HG03108 (cell line): ENCODE data around the gene ADAM22.
"Not testable (repeated sequence)": the region's sequence is repeated elsewhere in the genome, so short reads cannot be mapped to it uniquely, and the experiment has no call there.

Experiments used
- ATAC-seq: cut with Tn5 transposase; IDR thresholded peaks from one replicate; pipeline ENCODE4 v1.9.1; 2021; ENCODE audit warnings: moderate library complexity; ENCODE audit not compliant: unreplicated experiment

ADAM22 gene, protein sequence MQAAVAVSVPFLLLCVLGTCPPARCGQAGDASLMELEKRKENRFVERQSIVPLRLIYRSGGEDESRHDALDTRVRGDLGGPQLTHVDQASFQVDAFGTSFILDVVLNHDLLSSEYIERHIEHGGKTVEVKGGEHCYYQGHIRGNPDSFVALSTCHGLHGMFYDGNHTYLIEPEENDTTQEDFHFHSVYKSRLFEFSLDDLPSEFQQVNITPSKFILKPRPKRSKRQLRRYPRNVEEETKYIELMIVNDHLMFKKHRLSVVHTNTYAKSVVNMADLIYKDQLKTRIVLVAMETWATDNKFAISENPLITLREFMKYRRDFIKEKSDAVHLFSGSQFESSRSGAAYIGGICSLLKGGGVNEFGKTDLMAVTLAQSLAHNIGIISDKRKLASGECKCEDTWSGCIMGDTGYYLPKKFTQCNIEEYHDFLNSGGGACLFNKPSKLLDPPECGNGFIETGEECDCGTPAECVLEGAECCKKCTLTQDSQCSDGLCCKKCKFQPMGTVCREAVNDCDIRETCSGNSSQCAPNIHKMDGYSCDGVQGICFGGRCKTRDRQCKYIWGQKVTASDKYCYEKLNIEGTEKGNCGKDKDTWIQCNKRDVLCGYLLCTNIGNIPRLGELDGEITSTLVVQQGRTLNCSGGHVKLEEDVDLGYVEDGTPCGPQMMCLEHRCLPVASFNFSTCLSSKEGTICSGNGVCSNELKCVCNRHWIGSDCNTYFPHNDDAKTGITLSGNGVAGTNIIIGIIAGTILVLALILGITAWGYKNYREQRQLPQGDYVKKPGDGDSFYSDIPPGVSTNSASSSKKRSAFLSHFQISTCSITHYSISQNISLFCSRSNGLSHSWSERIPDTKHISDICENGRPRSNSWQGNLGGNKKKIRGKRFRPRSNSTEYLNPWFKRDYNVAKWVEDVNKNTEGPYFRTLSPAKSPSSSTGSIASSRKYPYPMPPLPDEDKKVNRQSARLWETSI

GRCh38 chr7:87933953-87934698 lies at the start of gene ADAM22:
Gene ADAM22 (plus strand): TSS chr7:87934251. CDS start chr7:87934466, 215 bp downstream.
- peak; percentile 96 for ATAC-seq

DNA sequence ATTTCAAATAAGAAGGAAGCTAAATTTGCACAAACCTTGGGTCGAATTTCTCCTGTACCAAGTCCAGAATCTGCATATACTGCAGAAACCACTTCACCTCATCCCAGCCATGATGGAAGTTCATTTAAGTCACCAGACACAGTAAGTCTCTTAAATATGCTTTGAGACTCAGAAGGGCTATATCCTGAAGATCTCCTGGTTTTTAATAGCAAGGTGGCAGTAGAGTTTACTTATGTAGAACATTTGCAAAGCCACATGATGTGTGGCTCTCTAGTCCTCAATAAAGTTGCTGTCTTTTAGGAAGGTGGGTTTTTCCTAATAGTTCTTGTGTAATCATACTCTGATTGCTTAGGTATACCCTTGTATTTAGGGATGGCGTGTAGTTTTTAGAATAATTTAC lies 49.0 kb upstream of the ADAM22 start:
- no peak for ATAC-seq

DNA sequence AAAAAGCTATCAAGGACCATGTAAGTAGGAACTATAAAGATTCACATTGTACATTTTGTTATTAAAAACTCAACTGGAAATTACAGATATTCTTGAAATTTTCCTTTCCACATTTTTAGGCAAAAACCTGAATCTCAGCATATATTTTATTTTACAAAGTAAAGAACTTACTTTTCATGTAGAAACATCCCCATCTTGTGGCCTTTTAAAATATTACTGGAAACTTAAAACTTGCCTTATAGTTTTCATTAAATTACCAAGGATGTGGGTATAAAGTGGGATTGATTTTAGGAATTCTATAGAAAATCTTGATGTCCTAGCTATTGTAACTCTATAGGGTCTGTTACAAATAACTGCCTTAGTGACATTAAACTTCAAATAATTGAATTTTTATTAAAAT lies 47.2 kb upstream of the ADAM22 start:
- ATAC-seq = no peak

- no peak for ATAC-seq
Observed at GRCh38 chr7:87895363-87895762, 38.7 kb upstream of the ADAM22 start.

- ATAC-seq = no peak
Observed at GRCh38 chr7:87899255-87899654, 34.8 kb upstream of the ADAM22 start.

DNA sequence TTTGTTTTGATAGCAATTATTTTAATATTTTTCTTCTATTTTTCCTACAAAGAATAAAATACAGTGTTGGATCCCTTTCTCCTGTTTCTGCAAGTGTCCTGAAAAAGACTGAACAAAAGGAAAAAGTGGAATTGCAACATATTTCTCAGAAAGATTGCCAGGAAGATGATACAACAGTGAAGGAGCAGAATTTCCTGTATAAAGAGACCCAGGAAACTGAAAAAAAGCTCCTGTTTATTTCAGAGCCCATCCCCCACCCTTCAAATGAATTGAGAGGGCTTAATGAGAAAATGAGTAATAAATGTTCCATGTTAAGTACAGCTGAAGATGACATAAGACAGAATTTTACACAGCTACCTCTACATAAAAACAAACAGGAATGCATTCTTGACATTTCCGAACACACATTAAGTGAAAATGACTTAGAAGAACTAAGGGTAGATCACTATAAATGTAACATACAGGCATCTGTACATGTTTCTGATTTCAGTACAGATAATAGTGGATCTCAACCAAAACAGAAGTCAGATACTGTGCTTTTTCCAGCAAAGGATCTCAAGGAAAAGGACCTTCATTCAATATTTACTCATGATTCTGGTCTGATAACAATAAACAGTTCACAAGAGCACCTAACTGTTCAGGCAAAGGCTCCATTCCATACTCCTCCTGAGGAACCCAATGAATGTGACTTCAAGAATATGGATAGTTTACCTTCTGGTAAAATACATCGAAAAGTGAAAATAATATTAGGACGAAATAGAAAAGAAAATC lies 26.7 kb upstream of the ADAM22 start:
- not testable (repeated sequence) for ATAC-seq

- not testable (repeated sequence) for ATAC-seq
Observed at GRCh38 chr7:87908814-87909213, 25.2 kb upstream of the ADAM22 start.

GRCh38 chr7:87912121-87912520 lies 21.9 kb upstream of the ADAM22 start:
- ATAC-seq = no peak

DNA sequence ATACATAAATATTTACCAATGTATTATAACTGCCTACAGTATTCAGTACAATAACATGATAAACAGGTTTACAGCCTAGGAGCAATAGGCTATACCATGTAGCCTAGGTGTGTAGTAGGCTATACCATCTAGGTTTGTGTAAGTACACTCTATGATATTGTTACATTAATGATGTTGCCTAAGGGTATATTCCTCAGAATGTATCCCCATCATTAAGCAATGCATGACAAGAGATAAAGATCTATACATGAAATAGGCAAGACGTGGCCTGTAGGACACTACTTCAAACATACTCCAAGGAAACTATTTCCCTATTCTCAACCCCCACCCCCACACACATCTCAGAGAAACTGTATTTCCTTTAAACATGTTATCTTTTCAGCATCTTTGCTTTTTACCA lies 15.3 kb upstream of the ADAM22 start:
- no peak for ATAC-seq

DNA sequence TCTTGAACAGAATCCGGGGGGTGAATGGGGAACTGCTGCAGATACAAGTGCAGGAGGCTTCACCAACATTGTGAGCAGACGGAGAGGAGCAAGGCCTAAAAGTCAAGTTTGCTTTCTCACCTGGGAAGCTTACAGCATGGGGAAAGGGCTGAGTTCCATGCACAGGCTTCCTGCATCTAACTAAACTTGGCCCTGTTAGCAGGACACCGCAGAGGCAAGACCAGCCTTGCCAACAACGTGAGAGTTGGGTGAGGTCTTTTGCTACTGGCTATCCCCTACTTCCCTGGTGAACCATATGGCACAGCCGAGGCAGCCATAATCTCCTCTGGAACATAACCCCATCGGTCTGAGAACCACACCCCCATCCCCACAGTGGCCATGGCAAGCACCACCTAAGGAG lies 14.2 kb upstream of the ADAM22 start:
- ATAC-seq = no peak

- no peak for ATAC-seq
Observed at GRCh38 chr7:87920578-87920977, 13.5 kb upstream of the ADAM22 start.

- not testable (repeated sequence) for ATAC-seq
Observed at GRCh38 chr7:87922759-87923395, 11.2 kb upstream of the ADAM22 start.

DNA sequence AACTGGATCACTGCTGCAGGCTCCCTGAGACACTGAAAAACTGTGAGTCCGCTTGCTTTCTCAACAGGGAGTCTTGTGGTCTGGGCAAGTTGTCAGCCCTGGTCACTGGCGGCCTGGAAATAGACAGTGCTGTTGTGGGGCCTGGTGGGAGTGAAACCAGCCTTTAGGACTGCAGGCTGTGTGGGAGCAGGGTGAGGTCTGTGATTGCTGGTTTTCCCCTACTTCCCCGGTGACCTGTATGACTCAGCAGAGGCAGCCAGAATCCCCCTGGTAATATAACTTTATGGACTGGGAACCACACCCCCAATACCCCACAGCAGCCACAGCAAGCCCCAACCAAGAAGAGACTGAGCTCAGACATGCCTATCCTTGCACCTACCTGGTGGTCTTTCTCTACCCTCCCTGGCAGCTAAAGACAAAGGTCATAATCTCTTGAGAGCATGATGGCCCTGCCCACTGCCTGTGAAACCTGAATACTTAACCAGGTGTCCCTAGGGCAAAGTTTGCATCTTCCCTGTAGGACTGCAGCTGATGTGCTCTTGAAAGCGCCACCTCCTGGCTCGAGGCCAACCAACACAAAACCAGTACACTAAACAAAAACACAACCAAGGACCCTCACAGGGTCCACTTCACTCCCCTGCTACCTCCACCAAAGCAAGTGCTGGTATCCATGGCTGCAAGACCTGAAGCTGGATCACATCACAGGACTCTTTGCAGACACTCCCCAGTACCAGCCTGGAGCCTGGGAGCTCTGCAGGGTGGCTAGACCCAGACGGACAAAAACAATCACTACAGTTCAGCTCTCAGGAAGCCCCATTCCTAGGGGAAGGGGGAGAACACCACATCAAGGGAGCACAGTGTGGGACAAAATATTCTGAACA lies 7.2 kb upstream of the ADAM22 start:
- peak; percentile 98 for ATAC-seq

- peak; percentile 24 for ATAC-seq
Observed at GRCh38 chr7:87933605-87933952, 472 bp upstream of the ADAM22 start.

DNA sequence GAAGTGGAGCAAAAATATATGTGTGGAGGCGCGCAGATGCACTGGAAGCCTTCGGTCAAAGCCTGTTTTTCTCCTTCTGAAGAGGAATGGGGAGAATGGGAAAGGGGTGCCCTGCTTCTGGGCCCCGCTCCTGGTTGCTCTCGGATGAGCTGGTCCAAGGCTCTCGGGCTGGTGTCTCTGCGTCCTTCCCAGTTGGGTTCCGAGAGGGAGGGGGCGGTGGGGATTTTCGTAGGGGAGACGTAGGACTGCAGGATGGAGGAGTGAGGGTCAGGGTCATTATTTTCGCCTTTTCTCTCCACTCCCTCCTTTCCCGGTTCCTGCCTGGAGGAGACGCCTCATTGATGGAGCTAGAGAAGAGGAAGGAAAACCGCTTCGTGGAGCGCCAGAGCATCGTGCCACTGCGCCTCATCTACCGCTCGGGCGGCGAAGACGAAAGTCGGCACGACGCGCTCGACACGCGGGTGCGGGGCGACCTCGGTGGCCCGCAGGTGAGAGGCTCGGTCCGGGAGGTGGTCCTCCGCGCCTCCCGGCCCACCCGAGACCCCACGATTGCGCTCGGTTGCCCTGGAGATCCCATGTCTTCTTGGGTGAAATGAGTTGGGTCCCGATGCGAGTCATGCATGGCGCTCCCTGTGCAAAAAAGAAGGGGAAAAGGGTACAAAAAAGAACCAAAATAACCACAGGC lies 790 bp downstream of the ADAM22 start:
- no peak for ATAC-seq

GRCh38 chr7:87935384-87935706 lies 1.3 kb downstream of the ADAM22 start:
- ATAC-seq = no peak

GRCh38 chr7:87941138-87941537 lies 7.1 kb downstream of the ADAM22 start:
- no peak for ATAC-seq

DNA sequence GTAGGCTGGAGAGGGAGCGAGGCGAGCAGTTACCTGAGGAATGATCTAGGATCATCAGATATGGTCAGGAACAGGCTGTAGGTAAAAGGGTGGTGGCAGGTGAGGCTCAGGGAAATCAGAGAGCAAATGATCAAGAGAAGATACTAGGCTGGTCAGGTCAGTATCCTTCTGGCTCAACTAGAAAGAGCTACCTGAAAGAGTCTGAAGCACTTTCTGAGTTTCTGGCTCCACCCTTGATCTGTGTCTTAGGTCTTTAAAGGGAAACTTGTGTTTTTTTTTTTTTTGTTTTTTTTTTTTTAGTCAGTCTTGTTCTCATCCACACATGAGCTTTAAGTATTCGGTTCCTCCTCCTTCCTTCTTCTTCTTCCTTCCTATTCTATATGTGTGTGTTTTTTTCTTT lies 10.5 kb downstream of the ADAM22 start:
- no peak for ATAC-seq

- ATAC-seq = not testable (repeated sequence)
Observed at GRCh38 chr7:87945926-87946325, 11.9 kb downstream of the ADAM22 start.
